B cell (primary cell): ENCODE data around the gene CENPB. TPM values are rescaled to one million over a fixed set of nuclear protein-coding genes. Genes with fewer than 3 reads are reported as not detected.
A peak's percentile ranks its signal among the peaks of the same experiment; 100 is the strongest.

Experiments
- ATAC-seq: fragments of 200-7000 bp; cut with Tn5 transposase; one replicate; pipeline ENCODE4 v1.10.0; 2021; ENCODE audit warnings: low read depth, mild to moderate bottlenecking, moderate number of reproducible peaks, moderate library complexity
- CTCF ChIA-PET: fragments of 350-600 bp; sonication (Branson Sonifier 250); formaldehyde crosslinking; loops from one replicate; lab custom pipeline; 2021; ENCODE audit warnings: antibody characterized with exemption, inconsistent platforms; lab: Charles Lee
- POLR2A ChIA-PET: fragments of 350-600 bp; sonication (Branson Sonifier 250); formaldehyde crosslinking; loops from one replicate; lab custom pipeline; 2021; ENCODE audit warnings: antibody characterized with exemption; lab: Charles Lee
- DNase-seq: peaks from one replicate; pipeline ENCODE4 v3.0.0; 2013
- H2AFZ ChIP-seq: 2 replicates; pipeline ENCODE4 v1.6.1; 2012; ENCODE audit warnings: mild to moderate bottlenecking, low read depth, low read length; ENCODE audit not compliant: insufficient read depth, poor library complexity, severe bottlenecking
- H3K27ac ChIP-seq, 2 donors: 1 replicate in 1 of 2; 2 replicates in 1 of 2; pipeline ENCODE4 v1.5.1; 2012 to 2013; ENCODE audit warnings: low read length in 2 of 2, mild to moderate bottlenecking in 2 of 2, moderate library complexity in 1 of 2
- H3K27me3 ChIP-seq, 4 experiments: fragments of 200-600 bp in 1 of 4; sonication (generic) in 1 of 4; replicated peaks in 1 of 4; 1 replicate in 2 of 4; 2 replicates in 2 of 4; pipeline versions ENCODE4 v1.6.1 to v1.7.0; 2013 to 2016; ENCODE audit warnings: low read length in 3 of 4, mild to moderate bottlenecking in 2 of 4, mixed read lengths in 1 of 4, moderate library complexity in 1 of 4; ENCODE audit not compliant: insufficient read depth in 4 of 4, control insufficient read depth in 3 of 4; ENCODE audit errors: control extremely low read depth in 1 of 4
- H3K36me3 ChIP-seq, 2 experiments: replicated peaks in 1 of 2; 1 replicate in 1 of 2; 2 replicates in 1 of 2; pipeline versions ENCODE4 v1.6.1 to v1.7.1; 2013; ENCODE audit warnings: low read length in 1 of 2; ENCODE audit not compliant: insufficient read depth in 2 of 2, control insufficient read depth in 1 of 2; ENCODE audit errors: control extremely low read depth in 1 of 2, extremely low read depth in 1 of 2
- H3K4me1 ChIP-seq, 2 donors: fragments of 200-600 bp in 1 of 2; sonication (generic) in 1 of 2; 1 replicate in 1 of 2; 2 replicates in 1 of 2; pipeline versions ENCODE4 v1.5.1 to v1.6.1; 2013 to 2017; ENCODE audit warnings: low read length in 2 of 2; ENCODE audit not compliant: control insufficient read depth in 2 of 2, insufficient read depth in 2 of 2
- H3K4me2 ChIP-seq: replicated peaks from 2 replicates; pipeline ENCODE3; 2012; ENCODE audit warnings: mild to moderate bottlenecking, low read depth, low read length; ENCODE audit not compliant: poor library complexity, severe bottlenecking
- H3K4me3 ChIP-seq, 5 experiments: fragments of 200-600 bp in 1 of 5; sonication (generic) in 1 of 5; 1 replicate in 3 of 5; 2 replicates in 2 of 5; pipeline versions ENCODE4 v1.5.1 to v1.7.0; 2011 to 2016; ENCODE audit warnings: low read length in 4 of 5, mild to moderate bottlenecking in 4 of 5, low read depth in 2 of 5, control low read depth in 1 of 5, moderate library complexity in 1 of 5; ENCODE audit not compliant: insufficient read depth in 1 of 5; ENCODE audit errors: control extremely low read depth in 1 of 5, extremely low read depth in 1 of 5
- H3K79me2 ChIP-seq: fragments of 200-600 bp; sonication (generic); one replicate; pipeline ENCODE4 v1.6.0; 2016; ENCODE audit warnings: low read length; ENCODE audit not compliant: control insufficient read depth, insufficient read depth
- H3K9ac ChIP-seq: fragments of 200-600 bp; sonication (generic); 2 replicates; pipeline ENCODE4 v1.6.1; 2017; ENCODE audit warnings: mild to moderate bottlenecking, low read length, moderate library complexity
- H3K9me3 ChIP-seq, 3 donors: one replicate each; pipeline versions ENCODE4 v1.6.1 to v1.7.1; 2013; ENCODE audit warnings: low read length in 2 of 3; ENCODE audit not compliant: control insufficient read depth in 2 of 3, insufficient read depth in 1 of 3; ENCODE audit errors: control extremely low read depth in 1 of 3
- H4K20me1 ChIP-seq: 2 replicates; pipeline ENCODE4 v1.6.0; 2012; ENCODE audit warnings: mild to moderate bottlenecking, low read length; ENCODE audit not compliant: insufficient read depth, control insufficient read depth, poor library complexity, severe bottlenecking
- H3K27ac Mint-ChIP-seq: one replicate; pipeline ENCODE4 v1.8.0; 2021; ENCODE audit warnings: mixed read lengths
- H3K27me3 Mint-ChIP-seq: one replicate; pipeline ENCODE4 v1.8.0; 2021; ENCODE audit warnings: mixed read lengths
- H3K4me1 Mint-ChIP-seq: one replicate; pipeline ENCODE4 v1.8.0; 2021; ENCODE audit warnings: mixed read lengths
- H3K4me3 Mint-ChIP-seq: one replicate; pipeline ENCODE4 v1.8.0; 2021; ENCODE audit warnings: mixed read lengths
- H3K9me3 Mint-ChIP-seq: one replicate; pipeline ENCODE4 v1.8.0; 2022; ENCODE audit warnings: mixed read lengths; ENCODE audit not compliant: insufficient read depth
- CTCF ChIP-seq: fragments of 200-600 bp; IDR thresholded peaks from one replicate; pipeline ENCODE4 v1.8.0; 2022; ENCODE audit warnings: antibody characterized with exemption, mild to moderate bottlenecking
- EZH2 ChIP-seq: IDR thresholded peaks from 2 replicates; pipeline ENCODE4 v1.6.1; 2012; ENCODE audit warnings: borderline replicate concordance, low read depth, mild to moderate bottlenecking, moderate library complexity, low read length; ENCODE audit not compliant: insufficient read depth, poor library complexity, severe bottlenecking
- WGBS: methylation state at CpG from one replicate; pipeline ENCODE4 v1.1.5; 2013; ENCODE audit warnings: missing lambda C conversion rate; ENCODE audit not compliant: insufficient coverage; 5-methylcytosine and 5-hydroxymethylcytosine counted together
- intact Hi-C: fragments of 100-400 bp; cut with micrococcal nuclease; formaldehyde crosslinking; loops from one replicate; pipeline ENCODE4 v1.10.0; 2022
- polyA plus RNA-seq: library from polyadenylated mRNA; depleted of rRNA; stranded (reverse); fragments of >200 nt; gene quantifications from 2 replicates; pipeline ENCODE4 v1.2.3, GENCODE V29; 2012
- total RNA-seq, 2 donors: library from RNA; stranded (reverse); fragments of 120-200 nt in 1 of 2; gene quantifications; 1 replicate in 1 of 2; 2 replicates in 1 of 2; pipeline versions ENCODE4 v1.2.3 to v1.2.4, GENCODE V29; 2013 to 2022

The CENPB gene
- total and polyA plus RNA-seq, 2 donors (not counting 1 experiment from before 2014, with no cell fraction given) = 13.3 to 46.4 TPM

DNA sequence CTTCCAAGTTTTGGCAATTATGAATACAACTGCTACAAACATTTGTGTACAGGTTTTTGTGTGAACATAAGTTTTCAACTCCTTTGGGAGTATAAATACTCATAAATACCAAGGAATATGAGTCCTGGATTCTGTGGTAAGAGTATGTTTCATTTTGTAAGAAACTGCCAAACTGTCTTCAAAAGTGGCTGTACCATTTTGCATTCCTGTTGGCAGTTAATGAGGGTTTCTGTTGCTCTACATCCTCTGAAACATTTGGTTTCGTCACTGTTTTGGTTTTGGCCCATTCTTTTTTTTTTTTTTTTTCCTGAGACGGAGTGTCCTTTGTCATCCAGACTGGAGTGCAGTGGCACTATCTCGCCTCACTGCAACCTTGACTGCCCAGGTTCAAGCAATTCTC lies 42.3 kb upstream of the CENPB start:
- Histone ChIP-seq H3K4me3 (no peak overlapping the region), H2AFZ (no peak overlapping the region), H3K4me1 (peaks cover 0 to 11% of the 10 kb centered on the region in 2 donors), H3K27ac (no peak overlapping the region), H4K20me1 (no peaks in the 10 kb centered on the region), H3K79me2 (peaks cover 4% of the 10 kb centered on the region), H3K27me3 (no peaks in the 10 kb centered on the region), H3K4me2 (no peak overlapping the region), H3K9me3 (no peaks in the 10 kb centered on the region), H3K9ac (no peak overlapping the region), H3K36me3 (peaks cover 3 to 11% of the 10 kb centered on the region in 2 experiments)
- no peak overlapping the region for H3K4me3 Mint-ChIP-seq
- no peak for DNase-seq
- POLR2A ChIA-PET = interaction anchor here (0.7 kb wide), 1 partner anchor 33 kb away, joined by 3 read pairs; no protein-coding TSS in a partner anchor
- no peak for ATAC-seq
- H3K4me1 Mint-ChIP-seq = peaks cover 9% of the 10 kb centered on the region
- no peak overlapping the region for H3K27ac Mint-ChIP-seq
- no peaks in the 10 kb centered on the region for H3K9me3 Mint-ChIP-seq
- intact Hi-C loops = no loop called here
- CTCF ChIA-PET = interaction anchor here (1.2 to 1.5 kb wide), 2 partner anchors 10 to 24 kb away, joined by 4 read pairs; no protein-coding TSS in a partner anchor
- TF ChIP-seq CTCF = no peak
- no peak for TF ChIP-seq EZH2
- H3K27me3 Mint-ChIP-seq = no peaks in the 10 kb centered on the region
- 96% methylated on average over 3 of the region's 3 CpGs for WGBS

GRCh38 chr20:3826420-3826819 lies 39.9 kb upstream of the CENPB start:
- H3K4me3 ChIP-seq = no peak overlapping the region
- H3K36me3 ChIP-seq = peaks cover 3 to 26% of the 10 kb centered on the region in 2 experiments
- no peaks in the 10 kb centered on the region for H3K9me3 ChIP-seq
- H3K4me1 ChIP-seq = peaks cover 1 to 14% of the 10 kb centered on the region in 2 donors
- no peak overlapping the region for H3K4me2 ChIP-seq
- no peak for ATAC-seq
- H3K9me3 Mint-ChIP-seq = no peaks in the 10 kb centered on the region
- 29% methylated on average over 3 of the region's 4 CpGs for WGBS
- TF ChIP-seq EZH2 = no peak
- no peak for TF ChIP-seq CTCF
- intact Hi-C loops = no loop called here
- H3K27me3 ChIP-seq = no peaks in the 10 kb centered on the region
- H3K9ac ChIP-seq = no peak overlapping the region
- no peak overlapping the region for H3K27ac ChIP-seq
- H2AFZ ChIP-seq = no peak overlapping the region
- DNase-seq = no peak
- H3K4me3 Mint-ChIP-seq = no peak overlapping the region
- ChIA-PET CTCF (interaction anchor here (0.6 to 1.5 kb wide), 2 partner anchors 56 to 59 kb away, joined by 3 read pairs; partner anchors contain the start of gene ADISSP), POLR2A (no interaction called here)
- H4K20me1 ChIP-seq = no peaks in the 10 kb centered on the region
- peaks cover 15% of the 10 kb centered on the region for H3K4me1 Mint-ChIP-seq
- H3K27ac Mint-ChIP-seq = peak overlapping the region; percentile 50
- no peaks in the 10 kb centered on the region for H3K27me3 Mint-ChIP-seq
- H3K79me2 ChIP-seq = peaks cover 13% of the 10 kb centered on the region
